IPS-15b (cell line): ENCODE measurements around the gene FGD4.
"Not testable (repeated sequence)": the region's sequence is repeated elsewhere in the genome, so short reads cannot be mapped to it uniquely, and the experiment has no call there.

Source experiments
- H3K27me3 ChIP-seq: one replicate; pipeline ENCODE4 v1.6.1; 2013; ENCODE audit warnings: low read length; ENCODE audit not compliant: control insufficient read depth, insufficient read depth
- H3K36me3 ChIP-seq: one replicate; pipeline ENCODE4 v1.6.1; 2013; ENCODE audit warnings: low read length; ENCODE audit not compliant: control insufficient read depth, insufficient read depth
- H3K4me1 ChIP-seq: one replicate; pipeline ENCODE4 v1.6.1; 2013; ENCODE audit warnings: mild to moderate bottlenecking, low read length; ENCODE audit not compliant: control insufficient read depth, insufficient read depth
- H3K4me3 ChIP-seq: one replicate; pipeline ENCODE4 v1.5.1; 2013; ENCODE audit warnings: low read depth, low read length
- H3K9ac ChIP-seq: one replicate; pipeline ENCODE4 v1.6.1; 2013; ENCODE audit warnings: low read depth, mild to moderate bottlenecking, low read length
- H3K9me3 ChIP-seq: one replicate; pipeline ENCODE4 v1.6.1; 2013; ENCODE audit warnings: mild to moderate bottlenecking, low read length; ENCODE audit not compliant: control insufficient read depth, insufficient read depth

The FGD4 gene

DNA sequence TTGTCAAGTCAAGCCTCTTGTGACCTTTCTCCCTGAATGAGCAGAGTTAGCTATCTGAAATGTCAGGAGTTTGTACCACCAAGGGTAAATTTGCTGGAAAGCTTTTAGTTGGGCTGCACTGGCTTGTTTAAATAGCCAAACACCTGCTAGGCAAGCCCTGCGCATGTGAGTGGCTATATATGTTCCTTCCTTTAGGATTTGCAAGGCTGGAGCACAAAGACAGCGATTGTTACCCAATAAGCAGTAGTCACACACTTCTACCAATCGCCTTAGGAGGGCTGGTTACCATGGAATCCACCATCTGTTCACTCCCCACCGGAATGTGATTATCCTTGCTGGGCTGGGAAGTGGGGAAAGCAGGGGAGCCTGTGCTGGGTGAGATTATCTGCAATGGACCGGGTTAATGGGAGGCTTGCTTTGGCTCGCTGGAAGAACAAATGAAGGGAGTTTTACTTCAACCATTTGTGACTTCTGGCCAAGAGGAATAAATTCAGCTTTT, 102.5 kb downstream of the FGD4 start:
- Histone ChIP-seq H3K4me3 (peak overlapping the region; percentile 24), H3K4me1 (peaks cover 31% of the 10 kb centered on the region), H3K9me3 (no peaks in the 10 kb centered on the region), H3K9ac (no peak overlapping the region), H3K36me3 (no peaks in the 10 kb centered on the region), H3K27me3 (no peaks in the 10 kb centered on the region)

DNA sequence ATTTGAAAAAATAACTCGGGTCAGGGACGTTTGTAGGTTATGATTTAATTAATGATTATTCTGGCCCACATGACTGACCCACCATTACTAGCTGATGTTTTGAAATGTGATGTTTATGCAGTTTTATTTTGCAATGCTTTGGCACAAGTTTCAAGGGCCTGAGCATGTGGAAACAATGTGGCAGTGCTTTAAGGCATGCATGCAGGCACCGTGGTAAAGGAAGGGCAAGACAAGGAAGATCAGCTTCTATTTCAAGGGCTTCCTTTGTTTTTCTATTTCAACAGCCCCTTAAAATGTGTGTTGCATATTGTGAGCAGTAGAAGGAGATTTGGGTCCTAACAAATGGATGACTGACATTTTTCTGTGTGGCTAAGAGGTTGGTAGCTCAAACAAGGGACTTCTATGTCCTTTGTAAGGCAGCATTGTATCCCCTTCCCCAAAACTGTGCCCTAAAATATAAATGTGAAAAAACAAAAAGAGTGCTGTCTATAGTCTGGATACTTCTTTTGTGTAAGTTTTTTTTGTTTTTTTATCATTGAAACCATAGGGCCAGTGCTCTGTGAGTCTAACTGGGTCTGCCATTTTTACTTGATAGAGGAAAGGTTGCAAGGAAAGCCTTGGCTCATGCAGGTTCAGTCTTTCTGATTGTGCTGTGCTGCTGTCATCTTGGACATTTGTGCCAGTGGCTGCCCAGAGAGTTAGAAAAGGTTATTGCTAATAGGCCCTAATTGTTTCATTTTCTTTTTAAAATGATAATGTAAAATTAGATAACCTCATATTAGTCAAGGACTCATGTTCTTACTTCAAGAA, 103.5 kb downstream of the FGD4 start:
- Histone ChIP-seq H3K9me3 (no peaks in the 10 kb centered on the region), H3K9ac (no peak overlapping the region), H3K4me1 (peaks cover 34% of the 10 kb centered on the region), H3K27me3 (no peaks in the 10 kb centered on the region), H3K4me3 (no peak overlapping the region), H3K36me3 (no peaks in the 10 kb centered on the region)

GRCh38 chr12:32503730-32504129, 104.4 kb downstream of the FGD4 start:
- H3K4me3 ChIP-seq = no peak overlapping the region
- no peaks in the 10 kb centered on the region for H3K36me3 ChIP-seq
- peaks cover 34% of the 10 kb centered on the region for H3K4me1 ChIP-seq
- no peaks in the 10 kb centered on the region for H3K27me3 ChIP-seq
- no peaks in the 10 kb centered on the region for H3K9me3 ChIP-seq
- H3K9ac ChIP-seq = no peak overlapping the region

DNA sequence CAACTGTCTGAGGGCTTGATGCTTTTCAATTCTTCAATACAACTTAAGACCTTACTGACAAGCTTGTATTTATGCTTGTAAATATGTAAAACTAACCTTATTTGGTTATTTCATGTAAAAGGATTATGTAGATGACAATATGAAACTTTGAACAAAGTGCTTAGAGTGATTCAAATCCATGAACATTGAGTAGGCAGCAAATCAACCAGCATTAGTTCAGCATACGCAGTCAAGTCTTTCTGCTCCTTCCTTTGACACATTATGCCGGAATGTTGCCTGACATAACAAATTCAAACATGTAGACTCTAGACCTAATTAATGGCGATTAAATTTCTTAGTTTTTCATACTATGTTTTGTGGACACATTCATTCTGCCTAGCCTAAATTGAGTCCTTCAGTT, 105.2 kb downstream of the FGD4 start:
- Histone ChIP-seq H3K4me3 (no peak overlapping the region), H3K36me3 (no peaks in the 10 kb centered on the region), H3K27me3 (no peaks in the 10 kb centered on the region), H3K9ac (no peak overlapping the region), H3K9me3 (no peaks in the 10 kb centered on the region), H3K4me1 (peaks cover 34% of the 10 kb centered on the region)

GRCh38 chr12:32505067-32505945, 105.9 kb downstream of the FGD4 start:
- Histone ChIP-seq H3K4me1 (peaks cover 34% of the 10 kb centered on the region), H3K27me3 (no peaks in the 10 kb centered on the region), H3K36me3 (no peaks in the 10 kb centered on the region), H3K9ac (no peak overlapping the region), H3K4me3 (no peak overlapping the region), H3K9me3 (no peaks in the 10 kb centered on the region)

GRCh38 chr12:32507096-32507941, 108.0 kb downstream of the FGD4 start:
- H3K27me3 ChIP-seq, H3K9ac ChIP-seq, H3K4me3 ChIP-seq, H3K36me3 ChIP-seq, H3K9me3 ChIP-seq: not testable (repeated sequence)
- peaks cover 23% of the 10 kb centered on the region for H3K4me1 ChIP-seq

DNA sequence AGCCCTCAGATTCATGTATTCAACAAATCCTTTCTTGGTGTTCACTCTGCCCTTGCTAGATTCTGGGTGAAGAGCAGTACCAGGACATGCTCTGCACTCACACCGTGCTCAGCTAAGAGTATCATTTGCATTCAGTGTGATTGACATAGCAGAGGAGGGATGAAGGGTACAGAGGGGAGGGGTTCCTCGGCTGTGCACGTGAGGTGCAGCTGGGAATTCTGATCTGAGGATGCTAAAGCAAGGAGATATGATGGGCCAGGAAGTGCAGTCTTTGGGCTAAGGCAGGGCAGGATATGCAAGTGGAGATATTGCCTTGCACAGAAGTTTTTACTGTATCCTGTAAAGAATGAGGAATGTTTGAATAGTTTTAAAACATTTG, 108.6 kb downstream of the FGD4 start:
- Histone ChIP-seq H3K4me3 (no peak overlapping the region), H3K36me3 (no peaks in the 10 kb centered on the region), H3K4me1 (peaks cover 17% of the 10 kb centered on the region), H3K27me3 (no peaks in the 10 kb centered on the region), H3K9ac (no peak overlapping the region), H3K9me3 (no peaks in the 10 kb centered on the region)

DNA sequence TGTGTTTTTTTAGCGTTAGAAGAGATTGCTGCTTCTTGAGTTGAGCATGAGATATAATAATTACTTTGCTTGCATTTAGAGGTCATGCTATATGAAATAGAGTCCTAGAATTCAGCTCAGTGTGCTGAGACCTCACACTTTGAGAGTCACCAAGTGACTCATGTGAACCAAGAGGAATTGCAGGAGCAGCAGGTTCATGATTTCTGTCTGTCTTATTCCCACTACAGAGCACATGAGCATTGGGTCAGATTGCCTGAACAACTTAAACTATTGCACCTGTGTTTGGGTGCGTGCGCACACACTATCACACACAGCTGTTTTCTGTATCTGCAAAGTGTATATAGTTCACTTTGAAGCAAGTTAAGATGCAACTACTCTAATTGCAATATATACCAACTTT, 109.3 kb downstream of the FGD4 start:
- no peak overlapping the region for H3K4me3 ChIP-seq
- no peaks in the 10 kb centered on the region for H3K9me3 ChIP-seq
- H3K36me3 ChIP-seq = no peaks in the 10 kb centered on the region
- no peak overlapping the region for H3K9ac ChIP-seq
- peaks cover 15% of the 10 kb centered on the region for H3K4me1 ChIP-seq
- H3K27me3 ChIP-seq = no peaks in the 10 kb centered on the region

DNA sequence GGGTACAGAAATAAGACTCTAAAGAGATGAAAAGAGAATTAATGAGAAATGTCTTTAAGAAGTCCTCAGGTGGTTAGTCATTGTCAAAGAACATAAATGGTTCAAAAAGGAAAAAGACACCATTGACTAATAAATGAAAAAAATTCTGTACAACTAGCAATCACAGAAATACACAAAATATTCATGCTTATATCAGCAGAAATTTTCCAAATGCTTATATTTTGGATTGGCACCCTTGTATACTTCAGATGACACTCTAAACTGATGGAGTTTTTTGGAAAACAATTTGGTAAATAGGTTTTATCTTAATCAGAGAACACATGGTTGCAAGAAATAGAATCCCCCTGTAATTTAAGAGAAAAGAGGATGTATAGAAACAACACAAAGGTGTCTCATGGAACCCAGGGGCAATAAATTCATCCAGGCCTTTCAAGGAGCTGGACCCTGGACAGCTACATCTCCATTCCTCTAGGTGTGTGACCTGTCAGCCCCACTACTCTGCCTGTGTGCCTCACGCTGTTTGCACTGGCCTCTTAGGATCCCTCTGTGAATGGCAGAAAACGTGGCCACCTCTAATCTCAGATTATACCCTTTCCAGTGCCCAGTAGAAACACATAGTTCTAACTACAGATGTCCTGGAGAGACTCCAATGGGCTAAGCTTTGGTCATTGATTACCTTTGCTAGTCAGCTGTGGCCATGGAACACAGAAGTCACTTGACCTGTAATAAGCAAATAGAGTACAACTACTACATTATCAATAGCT, 110.2 kb downstream of the FGD4 start:
- H3K4me3 ChIP-seq = no peak overlapping the region
- H3K4me1 ChIP-seq = peaks cover 15% of the 10 kb centered on the region
- no peaks in the 10 kb centered on the region for H3K27me3 ChIP-seq
- H3K9ac ChIP-seq = no peak overlapping the region
- H3K36me3 ChIP-seq = no peaks in the 10 kb centered on the region
- H3K9me3 ChIP-seq = no peaks in the 10 kb centered on the region

- not testable (repeated sequence) for H3K9me3 ChIP-seq, H3K4me1 ChIP-seq, H3K4me3 ChIP-seq
These were observed 112.6 kb downstream of the FGD4 start for GRCh38 chr12:32511976-32512375.

GRCh38 chr12:32512379-32512778, 113.0 kb downstream of the FGD4 start:
- Histone ChIP-seq H3K9me3 (no peaks in the 10 kb centered on the region), H3K36me3 (no peaks in the 10 kb centered on the region), H3K9ac (no peak overlapping the region), H3K4me1 (peaks cover 1% of the 10 kb centered on the region), H3K27me3 (no peaks in the 10 kb centered on the region), H3K4me3 (no peak overlapping the region)

More at GRCh38 chr12:32511976-32512375, 112.6 kb downstream of the FGD4 start:
- not testable (repeated sequence) for H3K9ac ChIP-seq, H3K27me3 ChIP-seq, H3K36me3 ChIP-seq
